Left ventricle myocardium inferior (tissue), 1 donor: ENCODE data around the gene CDC27. TPM values are rescaled to one million over a fixed set of nuclear protein-coding genes. Genes with fewer than 3 reads are reported as not detected.

Experiments
- total RNA-seq: library from RNA; stranded (reverse); fragmentation: NEBNext Ultra II Directional; extraction: Animal tissue kit (Norgen Biotek cat#: 25700); gene quantifications from one replicate; pipeline ENCODE4 v1.2.1, GENCODE V29; 2021
- donor health status: DM: no; HTN: yes; CAD: no; lungs with severe emphysema.

The CDC27 gene
- total RNA-seq, 1 donor from 2014 or later = 92.4 TPM

Other genes with a start within 250 kb of the CDC27 start
- not detected for gene RPRML, start 210.0 kb downstream of the CDC27 start, total RNA-seq
- 809 TPM for gene MYL4, start 20.1 kb upstream of the CDC27 start, total RNA-seq
- gene ITGB3, start 64.5 kb upstream of the CDC27 start, total RNA-seq = 3.3 TPM
- gene EFCAB13, start 134.7 kb upstream of the CDC27 start, total RNA-seq = 2.6 TPM